ENCODE data around the gene NCAN. TPM values are rescaled to one million over a fixed set of nuclear protein-coding genes. Genes with fewer than 3 reads are reported as not detected.
A peak's percentile ranks its signal among the peaks of the same experiment; 100 is the strongest.

Gene NCAN
- total RNA-seq: not detected in 2 replicates

DNA sequence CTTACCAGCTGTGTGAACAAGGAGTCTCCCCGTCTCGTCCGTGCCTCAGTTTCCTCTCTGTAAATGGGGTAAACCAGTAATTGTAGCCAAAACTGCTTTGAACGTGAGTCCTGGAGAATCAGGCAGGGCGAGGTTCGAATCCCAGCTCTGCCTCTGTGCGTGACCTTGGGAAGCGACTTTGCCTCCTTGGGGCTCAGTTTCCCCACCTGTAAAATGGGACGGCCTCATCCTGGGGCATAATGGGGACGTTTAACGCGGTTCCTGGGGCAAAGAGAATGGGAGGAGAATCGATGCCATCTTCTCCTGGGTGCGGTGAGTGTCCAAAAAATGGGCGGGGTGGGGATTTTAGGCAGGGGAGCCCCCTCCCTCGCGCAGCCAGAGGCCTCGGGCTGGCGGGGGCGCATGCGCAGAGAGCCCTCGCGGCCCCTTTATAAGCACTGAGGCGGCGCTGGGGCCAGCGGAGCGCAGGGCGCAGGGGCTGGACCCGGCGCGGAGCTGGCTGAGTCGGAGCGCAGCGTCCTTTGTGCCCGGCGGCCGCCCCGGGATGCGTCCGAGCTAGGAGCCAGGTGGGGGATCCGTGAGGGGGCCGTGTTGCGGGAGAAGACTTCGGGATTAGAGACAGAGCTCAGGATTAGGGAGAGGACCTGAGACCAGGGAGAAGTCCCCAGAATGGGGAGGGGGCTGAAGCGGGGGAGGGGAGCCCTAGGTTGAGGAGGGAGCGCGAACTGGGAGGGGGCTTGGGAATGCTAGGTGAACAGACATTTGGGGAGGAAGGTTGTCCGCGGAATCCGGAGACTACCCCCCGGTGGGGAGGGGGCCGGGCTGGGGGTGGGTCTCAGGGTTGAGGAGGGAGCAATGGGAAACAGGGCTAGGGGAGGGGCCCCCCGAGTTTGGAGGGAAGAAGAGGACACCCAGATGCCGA, at the start of gene NCAN:
NCAN (plus strand) TSS at position 460 of the 922 bp plus-strand sequence. CDS start 4,996 bp downstream, outside the sequence.
- peaks cover 48% of the 10 kb centered on the region for H3K27me3 Mint-ChIP-seq
- CTCF ChIA-PET: no interaction called here

DNA sequence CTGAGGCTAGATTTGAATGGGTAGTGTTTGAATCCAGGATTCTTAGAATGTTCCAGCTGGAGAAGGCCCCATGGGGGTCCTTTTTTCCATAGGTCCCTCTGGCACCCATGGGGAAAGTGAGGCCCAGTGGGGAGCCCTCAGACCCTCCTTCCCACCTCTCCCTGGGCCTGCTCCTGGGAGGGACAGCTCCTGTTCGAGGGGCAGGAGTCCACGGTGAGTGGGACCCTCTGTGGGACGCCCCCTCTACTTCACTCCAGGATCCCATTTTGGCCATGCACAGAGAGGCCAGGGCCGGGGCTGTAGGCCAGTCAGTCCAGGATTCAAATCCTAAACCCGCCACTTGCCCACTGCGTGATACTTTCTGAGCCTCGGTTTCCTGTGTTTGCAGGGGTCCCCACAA, 49.3 kb upstream of the NCAN start:
- no peak for ATAC-seq (ENCODE audit: low read depth)
- H3K36me3 Mint-ChIP-seq (ENCODE audit: low read depth): no peaks in the 10 kb centered on the region
- H3K4me1 Mint-ChIP-seq: peaks cover 41% of the 10 kb centered on the region
- peak overlapping the region; percentile 73 for H3K27ac Mint-ChIP-seq
- H3K4me3 Mint-ChIP-seq: no peak overlapping the region
- ChIA-PET POLR2A (interaction anchor here (0.8 to 0.9 kb wide), 2 partner anchors 8 to 98 kb away, joined by 3 to 4 read pairs; no protein-coding TSS in a partner anchor), CTCF (interaction anchor here (1.4 to 7.5 kb wide), 2 partner anchors 12 to 16 kb away, joined by 3 to 53 read pairs; no protein-coding TSS in a partner anchor)
- no peaks in the 10 kb centered on the region for H3K9me3 Mint-ChIP-seq
- TF ChIP-seq CTCF (IDR thresholded peaks at IDR 0.05): no peak
- no peak for DNase-seq
- no peaks in the 10 kb centered on the region for H3K27me3 Mint-ChIP-seq
- intact Hi-C loops (cut with micrococcal nuclease): no loop called here

More for the DNA sequence above, at the start of gene NCAN:
- Mint-ChIP-seq H3K9me3 (peaks cover 6% of the 10 kb centered on the region), H3K4me1 (peaks cover 12% of the 10 kb centered on the region), H3K36me3 (ENCODE audit: low read depth) (no peaks in the 10 kb centered on the region), H3K27ac (no peak within 1 kb of the TSS), H3K4me3 (no peak within 1 kb of the TSS)
- no peak for TF ChIP-seq CTCF (IDR thresholded peaks at IDR 0.05)
- POLR2A ChIA-PET: no interaction called here
- ATAC-seq (ENCODE audit: low read depth) (no peak), DNase-seq (no peak)
- intact Hi-C loops (cut with micrococcal nuclease): no loop called here

DNA sequence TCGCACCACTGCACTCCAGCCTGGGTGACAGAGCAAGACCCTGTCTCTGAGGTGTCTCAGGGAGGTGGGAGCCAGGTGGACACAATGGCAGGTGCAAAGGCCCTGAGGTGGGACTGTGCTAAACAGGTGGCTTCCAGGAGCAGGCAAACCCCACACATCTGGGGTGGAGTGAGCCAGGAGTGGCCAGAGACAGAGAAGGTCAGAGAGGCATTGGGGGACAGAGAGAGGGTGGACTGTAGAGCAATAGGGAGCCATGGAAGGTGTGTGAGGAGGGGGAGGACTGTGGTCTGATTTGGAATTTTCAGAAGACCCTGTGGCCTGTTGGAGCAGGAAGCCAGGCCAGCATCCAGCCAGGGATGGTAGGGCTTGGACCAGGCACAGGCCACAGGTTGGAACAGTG, 46.4 kb upstream of the NCAN start:
- ChIA-PET POLR2A (no interaction called here), CTCF (interaction anchor here (2.6 kb wide), 1 partner anchor 9 kb away, joined by 10 read pairs; no protein-coding TSS in a partner anchor)
- H3K9me3 Mint-ChIP-seq: no peaks in the 10 kb centered on the region
- H3K27ac Mint-ChIP-seq: no peak overlapping the region
- no peak for ATAC-seq (ENCODE audit: low read depth)
- intact Hi-C loops (cut with micrococcal nuclease): no loop called here
- no peak overlapping the region for H3K4me3 Mint-ChIP-seq
- H3K4me1 Mint-ChIP-seq: peaks cover 38% of the 10 kb centered on the region
- DNase-seq: no peak
- H3K36me3 Mint-ChIP-seq (ENCODE audit: low read depth): no peaks in the 10 kb centered on the region
- TF ChIP-seq CTCF (IDR thresholded peaks at IDR 0.05): no peak
- no peaks in the 10 kb centered on the region for H3K27me3 Mint-ChIP-seq

- ChIA-PET POLR2A (interaction anchor here (1.0 to 1.4 kb wide), 2 partner anchors 9 to 12 kb away, joined by 3 to 4 read pairs; no protein-coding TSS in a partner anchor), CTCF (no interaction called here)
- DNase-seq: no peak
- H3K27ac Mint-ChIP-seq: no peak overlapping the region
- no peaks in the 10 kb centered on the region for H3K27me3 Mint-ChIP-seq
- no peak overlapping the region for H3K4me3 Mint-ChIP-seq
- no peaks in the 10 kb centered on the region for H3K9me3 Mint-ChIP-seq
- no peaks in the 10 kb centered on the region for H3K36me3 Mint-ChIP-seq (ENCODE audit: low read depth)
- H3K4me1 Mint-ChIP-seq: peaks cover 35% of the 10 kb centered on the region
- intact Hi-C loops (cut with micrococcal nuclease): no loop called here
- TF ChIP-seq CTCF (IDR thresholded peaks at IDR 0.05): no peak
- no peak for ATAC-seq (ENCODE audit: low read depth)
Observed at GRCh38 chr19:19167612-19168011, 44.1 kb upstream of the NCAN start.
